B cell (primary cell): ENCODE results near the gene HTR2B. TPM values are rescaled to one million over a fixed set of nuclear protein-coding genes. Genes with fewer than 3 reads are reported as not detected.

Source experiments
- ATAC-seq: fragments of 200-7000 bp; cut with Tn5 transposase; one replicate; pipeline ENCODE4 v1.10.0; 2021; ENCODE audit warnings: low read depth, mild to moderate bottlenecking, moderate number of reproducible peaks, moderate library complexity
- CTCF ChIA-PET: fragments of 350-600 bp; sonication (Branson Sonifier 250); formaldehyde crosslinking; loops from one replicate; lab custom pipeline; 2021; ENCODE audit warnings: antibody characterized with exemption, inconsistent platforms; lab: Charles Lee
- POLR2A ChIA-PET: fragments of 350-600 bp; sonication (Branson Sonifier 250); formaldehyde crosslinking; loops from one replicate; lab custom pipeline; 2021; ENCODE audit warnings: antibody characterized with exemption; lab: Charles Lee
- DNase-seq: peaks from one replicate; pipeline ENCODE4 v3.0.0; 2013
- H2AFZ ChIP-seq: 2 replicates; pipeline ENCODE4 v1.6.1; 2012; ENCODE audit warnings: mild to moderate bottlenecking, low read depth, low read length; ENCODE audit not compliant: insufficient read depth, poor library complexity, severe bottlenecking
- H3K27ac ChIP-seq, 2 donors: 1 replicate in 1 of 2; 2 replicates in 1 of 2; pipeline ENCODE4 v1.5.1; 2012 to 2013; ENCODE audit warnings: low read length in 2 of 2, mild to moderate bottlenecking in 2 of 2, moderate library complexity in 1 of 2
- H3K27me3 ChIP-seq, 4 experiments: fragments of 200-600 bp in 1 of 4; sonication (generic) in 1 of 4; replicated peaks in 1 of 4; 1 replicate in 2 of 4; 2 replicates in 2 of 4; pipeline versions ENCODE4 v1.6.1 to v1.7.0; 2013 to 2016; ENCODE audit warnings: low read length in 3 of 4, mild to moderate bottlenecking in 2 of 4, mixed read lengths in 1 of 4, moderate library complexity in 1 of 4; ENCODE audit not compliant: insufficient read depth in 4 of 4, control insufficient read depth in 3 of 4; ENCODE audit errors: control extremely low read depth in 1 of 4
- H3K36me3 ChIP-seq, 2 experiments: replicated peaks in 1 of 2; 1 replicate in 1 of 2; 2 replicates in 1 of 2; pipeline versions ENCODE4 v1.6.1 to v1.7.1; 2013; ENCODE audit warnings: low read length in 1 of 2; ENCODE audit not compliant: insufficient read depth in 2 of 2, control insufficient read depth in 1 of 2; ENCODE audit errors: control extremely low read depth in 1 of 2, extremely low read depth in 1 of 2
- H3K4me1 ChIP-seq, 2 donors: fragments of 200-600 bp in 1 of 2; sonication (generic) in 1 of 2; 1 replicate in 1 of 2; 2 replicates in 1 of 2; pipeline versions ENCODE4 v1.5.1 to v1.6.1; 2013 to 2017; ENCODE audit warnings: low read length in 2 of 2; ENCODE audit not compliant: control insufficient read depth in 2 of 2, insufficient read depth in 2 of 2
- H3K4me2 ChIP-seq: replicated peaks from 2 replicates; pipeline ENCODE3; 2012; ENCODE audit warnings: mild to moderate bottlenecking, low read depth, low read length; ENCODE audit not compliant: poor library complexity, severe bottlenecking
- H3K4me3 ChIP-seq, 5 experiments: fragments of 200-600 bp in 1 of 5; sonication (generic) in 1 of 5; 1 replicate in 3 of 5; 2 replicates in 2 of 5; pipeline versions ENCODE4 v1.5.1 to v1.7.0; 2011 to 2016; ENCODE audit warnings: low read length in 4 of 5, mild to moderate bottlenecking in 4 of 5, low read depth in 2 of 5, control low read depth in 1 of 5, moderate library complexity in 1 of 5; ENCODE audit not compliant: insufficient read depth in 1 of 5; ENCODE audit errors: control extremely low read depth in 1 of 5, extremely low read depth in 1 of 5
- H3K79me2 ChIP-seq: fragments of 200-600 bp; sonication (generic); one replicate; pipeline ENCODE4 v1.6.0; 2016; ENCODE audit warnings: low read length; ENCODE audit not compliant: control insufficient read depth, insufficient read depth
- H3K9ac ChIP-seq: fragments of 200-600 bp; sonication (generic); 2 replicates; pipeline ENCODE4 v1.6.1; 2017; ENCODE audit warnings: mild to moderate bottlenecking, low read length, moderate library complexity
- H3K9me3 ChIP-seq, 3 donors: one replicate each; pipeline versions ENCODE4 v1.6.1 to v1.7.1; 2013; ENCODE audit warnings: low read length in 2 of 3; ENCODE audit not compliant: control insufficient read depth in 2 of 3, insufficient read depth in 1 of 3; ENCODE audit errors: control extremely low read depth in 1 of 3
- H4K20me1 ChIP-seq: 2 replicates; pipeline ENCODE4 v1.6.0; 2012; ENCODE audit warnings: mild to moderate bottlenecking, low read length; ENCODE audit not compliant: insufficient read depth, control insufficient read depth, poor library complexity, severe bottlenecking
- H3K27ac Mint-ChIP-seq: one replicate; pipeline ENCODE4 v1.8.0; 2021; ENCODE audit warnings: mixed read lengths
- H3K27me3 Mint-ChIP-seq: one replicate; pipeline ENCODE4 v1.8.0; 2021; ENCODE audit warnings: mixed read lengths
- H3K4me1 Mint-ChIP-seq: one replicate; pipeline ENCODE4 v1.8.0; 2021; ENCODE audit warnings: mixed read lengths
- H3K4me3 Mint-ChIP-seq: one replicate; pipeline ENCODE4 v1.8.0; 2021; ENCODE audit warnings: mixed read lengths
- H3K9me3 Mint-ChIP-seq: one replicate; pipeline ENCODE4 v1.8.0; 2022; ENCODE audit warnings: mixed read lengths; ENCODE audit not compliant: insufficient read depth
- EZH2 ChIP-seq: IDR thresholded peaks from 2 replicates; pipeline ENCODE4 v1.6.1; 2012; ENCODE audit warnings: borderline replicate concordance, low read depth, mild to moderate bottlenecking, moderate library complexity, low read length; ENCODE audit not compliant: insufficient read depth, poor library complexity, severe bottlenecking
- WGBS: methylation state at CpG from one replicate; pipeline ENCODE4 v1.1.5; 2013; ENCODE audit warnings: missing lambda C conversion rate; ENCODE audit not compliant: insufficient coverage; 5-methylcytosine and 5-hydroxymethylcytosine counted together
- intact Hi-C: fragments of 100-400 bp; cut with micrococcal nuclease; formaldehyde crosslinking; loops from one replicate; pipeline ENCODE4 v1.10.0; 2022
- polyA plus RNA-seq: library from polyadenylated mRNA; depleted of rRNA; stranded (reverse); fragments of >200 nt; gene quantifications from 2 replicates; pipeline ENCODE4 v1.2.3, GENCODE V29; 2012
- total RNA-seq, 2 donors: library from RNA; stranded (reverse); fragments of 120-200 nt in 1 of 2; gene quantifications; 1 replicate in 1 of 2; 2 replicates in 1 of 2; pipeline versions ENCODE4 v1.2.3 to v1.2.4, GENCODE V29; 2013 to 2022
- TF ChIP-seq, protein P1 (sequence below): fragments of 200-600 bp; IDR thresholded peaks from one replicate; pipeline ENCODE4 v1.8.0; 2022; ENCODE audit warnings: antibody characterized with exemption, mild to moderate bottlenecking

HTR2B gene
- total and polyA plus RNA-seq, 2 donors (not counting 1 experiment from before 2014, with no cell fraction given), result not detected

DNA sequence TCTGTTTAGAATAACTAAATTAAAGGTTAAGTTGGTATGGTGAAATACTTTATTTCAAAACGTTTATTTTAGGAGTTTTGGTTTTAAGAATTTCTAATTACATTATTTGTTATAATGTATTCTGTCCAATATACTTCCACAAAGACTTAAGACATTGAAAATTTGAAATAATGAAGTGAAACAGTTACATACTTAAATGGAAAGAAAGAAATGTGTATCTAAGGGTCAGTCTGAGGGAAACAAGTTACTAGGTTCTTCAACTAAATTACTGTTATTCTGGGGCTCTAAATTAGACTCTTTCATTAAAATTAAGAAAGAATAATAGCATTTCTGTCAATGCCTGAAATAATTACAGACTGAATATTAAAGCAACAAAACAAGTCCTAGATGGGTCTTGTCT, 7.7 kb downstream of the HTR2B start:
- Mint-ChIP-seq H3K27me3 (no peaks in the 10 kb centered on the region), H3K27ac (no peak overlapping the region), H3K9me3 (no peaks in the 10 kb centered on the region), H3K4me1 (no peaks in the 10 kb centered on the region), H3K4me3 (no peak overlapping the region)
- TF ChIP-seq EZH2, result no peak
- TF ChIP-seq, protein P1, sequence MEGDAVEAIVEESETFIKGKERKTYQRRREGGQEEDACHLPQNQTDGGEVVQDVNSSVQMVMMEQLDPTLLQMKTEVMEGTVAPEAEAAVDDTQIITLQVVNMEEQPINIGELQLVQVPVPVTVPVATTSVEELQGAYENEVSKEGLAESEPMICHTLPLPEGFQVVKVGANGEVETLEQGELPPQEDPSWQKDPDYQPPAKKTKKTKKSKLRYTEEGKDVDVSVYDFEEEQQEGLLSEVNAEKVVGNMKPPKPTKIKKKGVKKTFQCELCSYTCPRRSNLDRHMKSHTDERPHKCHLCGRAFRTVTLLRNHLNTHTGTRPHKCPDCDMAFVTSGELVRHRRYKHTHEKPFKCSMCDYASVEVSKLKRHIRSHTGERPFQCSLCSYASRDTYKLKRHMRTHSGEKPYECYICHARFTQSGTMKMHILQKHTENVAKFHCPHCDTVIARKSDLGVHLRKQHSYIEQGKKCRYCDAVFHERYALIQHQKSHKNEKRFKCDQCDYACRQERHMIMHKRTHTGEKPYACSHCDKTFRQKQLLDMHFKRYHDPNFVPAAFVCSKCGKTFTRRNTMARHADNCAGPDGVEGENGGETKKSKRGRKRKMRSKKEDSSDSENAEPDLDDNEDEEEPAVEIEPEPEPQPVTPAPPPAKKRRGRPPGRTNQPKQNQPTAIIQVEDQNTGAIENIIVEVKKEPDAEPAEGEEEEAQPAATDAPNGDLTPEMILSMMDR, result no peak
- Histone ChIP-seq H3K4me2 (no peak overlapping the region), H3K4me3 (no peak overlapping the region), H4K20me1 (no peaks in the 10 kb centered on the region), H3K9ac (no peak overlapping the region), H3K27ac (no peak overlapping the region), H3K27me3 (no peaks in the 10 kb centered on the region), H3K9me3 (no peaks in the 10 kb centered on the region), H3K36me3 (peaks cover 0 to 3% of the 10 kb centered on the region in 2 experiments), H3K79me2 (no peaks in the 10 kb centered on the region), H2AFZ (no peak overlapping the region), H3K4me1 (no peaks in the 10 kb centered on the region)
- intact Hi-C loops, result no loop called here
- no peak for ATAC-seq
- DNase-seq, result no peak
- ChIA-PET POLR2A (no interaction called here), CTCF (no interaction called here)
- WGBS, result no CpG with 5 or more reads among the region's 1 CpG

DNA sequence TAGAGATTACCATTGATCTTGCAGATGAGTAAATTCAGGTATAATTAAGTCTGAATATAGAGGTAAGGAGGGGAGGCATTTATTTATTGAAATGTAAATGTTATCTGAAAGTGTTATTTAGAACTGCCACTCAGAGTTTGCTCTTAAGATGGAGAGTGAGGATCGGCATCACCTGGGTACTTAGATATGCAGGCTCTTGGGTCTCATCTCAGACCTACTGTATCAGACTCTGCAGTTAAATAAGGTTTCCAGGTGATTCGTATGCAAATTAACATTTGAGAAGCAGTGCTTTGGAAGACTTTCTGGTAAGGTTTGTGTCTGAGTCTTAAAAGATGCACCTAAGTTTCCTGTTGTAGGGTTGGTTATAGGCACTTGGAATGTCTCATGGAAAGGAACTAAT, 9.2 kb downstream of the HTR2B start:
- Histone ChIP-seq H4K20me1 (no peaks in the 10 kb centered on the region), H2AFZ (no peak overlapping the region), H3K36me3 (peaks cover 0 to 3% of the 10 kb centered on the region in 2 experiments), H3K9ac (no peak overlapping the region), H3K4me2 (no peak overlapping the region), H3K27ac (no peak overlapping the region), H3K9me3 (no peaks in the 10 kb centered on the region), H3K4me1 (no peaks in the 10 kb centered on the region), H3K4me3 (no peak overlapping the region), H3K79me2 (no peaks in the 10 kb centered on the region), H3K27me3 (no peaks in the 10 kb centered on the region)
- Mint-ChIP-seq H3K27me3 (no peaks in the 10 kb centered on the region), H3K9me3 (no peaks in the 10 kb centered on the region), H3K4me3 (no peak overlapping the region), H3K27ac (no peak overlapping the region), H3K4me1 (no peaks in the 10 kb centered on the region)
- intact Hi-C loops, result no loop called here
- no peak for TF ChIP-seq EZH2
- TF ChIP-seq, protein P1, result no peak
- no peak for ATAC-seq
- 89% methylated on average over 1 of the region's 2 CpGs for WGBS
- POLR2A ChIA-PET, result no interaction called here
- CTCF ChIA-PET, result interaction anchor here (1.0 to 1.2 kb wide), 2 partner anchors 12 to 336 kb away, joined by 3 to 4 read pairs; no protein-coding TSS in a partner anchor
- DNase-seq, result no peak
